Endothelial cell of umbilical vein (primary cell): ENCODE results near the gene SEC24C. TPM values are rescaled to one million over a fixed set of nuclear protein-coding genes. Genes with fewer than 3 reads are reported as not detected.

Source experiments
- BruUV-seq: library from RNA; stranded (reverse); fragments of 400-500 nt; replicated peaks from 2 replicates; lab custom pipeline; 2021; lab: Mats Ljungman, UMichigan
- CTCF ChIA-PET: fragments of 300-600, 350-600 bp; sonication (Branson Sonifier 250); formaldehyde crosslinking; loops from one replicate; lab custom pipeline; 2021; ENCODE audit warnings: antibody characterized with exemption, inconsistent platforms; lab: Charles Lee
- POLR2A ChIA-PET: fragments of 300-600, 350-600 bp; sonication (Branson Sonifier 250); formaldehyde crosslinking; loops from one replicate; lab custom pipeline; 2021; ENCODE audit warnings: antibody characterized with exemption, inconsistent platforms; lab: Charles Lee
- DNase-seq: peaks from one replicate; pipeline ENCODE4 v3.0.0-alpha.2; 2011; ENCODE audit warnings: low read depth, low spot score
- FAIRE-seq: peaks from 2 replicates; lab custom pipeline; 2011; peaks lifted over from hg19 to GRCh38; lab: Jason Lieb, UNC
- H2AFZ ChIP-seq: 2 replicates; pipeline ENCODE4 v1.6.0; 2012; ENCODE audit warnings: low read depth, low read length, control low read depth, inconsistent platforms
- H3K27ac ChIP-seq: 2 replicates; pipeline ENCODE4 v1.5.1; 2011; ENCODE audit warnings: low read depth, mild to moderate bottlenecking, control low read depth, low read length, moderate library complexity; ENCODE audit not compliant: insufficient read depth
- H3K27me3 ChIP-seq, 2 experiments: 2 replicates each; pipeline versions ENCODE4 v1.6.0 to v1.6.1; 2011; ENCODE audit warnings: low read length in 2 of 2, mixed read lengths in 1 of 2; ENCODE audit not compliant: control insufficient read depth in 2 of 2, insufficient read depth in 2 of 2
- H3K36me3 ChIP-seq, 2 experiments: 2 replicates in 1 of 2; 3 replicates in 1 of 2; pipeline ENCODE4 v1.5.1; 2011; ENCODE audit warnings: low read length in 2 of 2, mild to moderate bottlenecking in 1 of 2, moderate library complexity in 1 of 2; ENCODE audit not compliant: control insufficient read depth in 2 of 2, insufficient read depth in 2 of 2; ENCODE audit errors: extremely low read depth in 1 of 2
- H3K4me1 ChIP-seq: 3 replicates; pipeline ENCODE4 v1.5.1; 2011; ENCODE audit warnings: mild to moderate bottlenecking, low read length; ENCODE audit not compliant: control insufficient read depth, insufficient read depth; ENCODE audit errors: extremely low read depth
- H3K4me2 ChIP-seq: 2 replicates; pipeline ENCODE4 v1.6.1; 2011; ENCODE audit warnings: low read length, control low read depth, mixed read lengths; ENCODE audit not compliant: insufficient read depth
- H3K4me3 ChIP-seq, 3 experiments: fragments of 200-600 bp in 1 of 3; sonication (generic), shearing (Covaris generic) in 1 of 3; replicated peaks in 1 of 3; 2 replicates each; pipeline ENCODE4 v1.5.1; 2011 to 2016; ENCODE audit warnings: control low read depth in 3 of 3, low read length in 3 of 3, mild to moderate bottlenecking in 2 of 3, inconsistent platforms in 1 of 3, low read depth in 1 of 3, moderate library complexity in 1 of 3; ENCODE audit not compliant: insufficient read depth in 1 of 3
- H3K79me2 ChIP-seq: 2 replicates; pipeline ENCODE4 v1.6.0; 2012; ENCODE audit warnings: low read length, inconsistent platforms; ENCODE audit not compliant: control insufficient read depth, insufficient read depth
- H3K9ac ChIP-seq: replicated peaks from 2 replicates; pipeline ENCODE3; 2011; ENCODE audit warnings: low read length, control low read depth; ENCODE audit not compliant: insufficient read depth; ENCODE audit errors: extremely low read depth
- H3K9me1 ChIP-seq: replicated peaks from 3 replicates; pipeline ENCODE4 v1.6.0; 2011; ENCODE audit warnings: mild to moderate bottlenecking, low read length; ENCODE audit not compliant: control insufficient read depth, insufficient read depth; ENCODE audit errors: extremely low read depth
- H3K9me3 ChIP-seq: replicated peaks from 2 replicates; pipeline ENCODE4 v1.5.1; 2012; ENCODE audit warnings: low read length, inconsistent platforms; ENCODE audit not compliant: control insufficient read depth, insufficient read depth
- H4K20me1 ChIP-seq: replicated peaks from 2 replicates; pipeline ENCODE3; 2011; ENCODE audit warnings: mild to moderate bottlenecking, low read length; ENCODE audit not compliant: control insufficient read depth, insufficient read depth; ENCODE audit errors: extremely low read depth
- EZH2 ChIP-seq: IDR thresholded peaks from 2 replicates; pipeline ENCODE4 v1.6.1; 2012; ENCODE audit warnings: borderline replicate concordance, low read depth, mild to moderate bottlenecking, moderate library complexity, low read length, inconsistent platforms; ENCODE audit not compliant: severe bottlenecking
- FOS ChIP-seq: IDR thresholded peaks from 2 replicates; pipeline ENCODE4 v1.6.1; 2011; ENCODE audit warnings: mild to moderate bottlenecking, low read length, moderate library complexity, borderline replicate concordance; ENCODE audit not compliant: insufficient read depth
- GATA2 ChIP-seq: IDR thresholded peaks from 2 replicates; pipeline ENCODE4 v1.7.0; 2011; ENCODE audit warnings: low read depth, mild to moderate bottlenecking, moderate library complexity, mixed read lengths, low read length; ENCODE audit not compliant: insufficient read length, insufficient read depth
- JUN ChIP-seq: IDR thresholded peaks from 2 replicates; pipeline ENCODE4 v1.6.1; 2011; ENCODE audit warnings: borderline replicate concordance, low read depth; ENCODE audit not compliant: insufficient read length, insufficient read depth
- MYC ChIP-seq: IDR thresholded peaks from one replicate; pipeline ENCODE4 v1.6.1; 2011; ENCODE audit warnings: mild to moderate bottlenecking, low read depth, low read length
- POLR2A ChIP-seq: IDR thresholded peaks from 2 replicates; pipeline ENCODE4 v1.6.1; 2012; ENCODE audit warnings: low read depth, mild to moderate bottlenecking, control low read depth, low read length
- POLR2AphosphoS5 ChIP-seq: IDR thresholded peaks from 2 replicates; pipeline ENCODE4 v1.6.1; 2012; ENCODE audit warnings: low read depth, mild to moderate bottlenecking, control low read depth, low read length, moderate library complexity; ENCODE audit not compliant: insufficient read depth
- dilution Hi-C: fragments of 300-500 bp; cut with MboI; formaldehyde crosslinking; loops from one replicate; pipeline ENCODE4 v1.15.0; 2019; ENCODE audit warnings: low sequenced_read_pairs; ENCODE audit not compliant: extremely low pct_ligation_motif_present
- intact Hi-C: fragments of 100-400 bp; cut with micrococcal nuclease; formaldehyde crosslinking; loops from one replicate; pipeline ENCODE4 v1.10.0; 2022
- polyA plus RNA-seq, 4 experiments: library from polyadenylated mRNA; depleted of rRNA in 3 of 4; stranded (reverse) in 3 of 4; unstranded in 1 of 4; fragments of >200 nt; gene quantifications; 2 replicates each; pipeline versions ENCODE4 v1.2.1 to v1.2.3, GENCODE V29; 2011 to 2012; ENCODE audit warnings: missing spikeins in 1 of 4
- total RNA-seq: library from RNA; stranded (reverse); gene quantifications from 2 replicates; pipeline ENCODE4 v1.2.3, GENCODE V29; 2021
- TF ChIP-seq, protein P1 (sequence below), 2 donors: IDR thresholded peaks; 1 replicate in 1 of 2; 2 replicates in 1 of 2; pipeline ENCODE4 v1.5.1; 2011; ENCODE audit warnings: low read length in 2 of 2, mild to moderate bottlenecking in 2 of 2, moderate library complexity in 2 of 2, control low read depth in 1 of 2, inconsistent platforms in 1 of 2, low read depth in 1 of 2; ENCODE audit not compliant: insufficient read depth in 1 of 2; ENCODE audit errors: extremely low read depth in 1 of 2
- TF ChIP-seq, protein P2 (sequence below): IDR thresholded peaks from 2 replicates; pipeline ENCODE4 v1.6.1; 2011; ENCODE audit not compliant: insufficient read depth, insufficient read length

Gene SEC24C
- total and polyA plus RNA-seq, 2 donors (not counting 3 experiments of a cell fraction or from before 2014, with no cell fraction given) = 95.5 to 108 TPM

- Histone ChIP-seq H3K9me1 (no peaks in the 10 kb centered on the region), H3K27me3 (no peaks in the 10 kb centered on the region), H3K36me3 (peaks cover 4 to 5% of the 10 kb centered on the region in 2 experiments), H3K27ac (no peak overlapping the region), H3K4me1 (peaks cover 26% of the 10 kb centered on the region), H3K79me2 (peaks cover 61% of the 10 kb centered on the region), H3K9me3 (no peaks in the 10 kb centered on the region), H3K4me2 (no peak overlapping the region), H4K20me1 (no peaks in the 10 kb centered on the region), H2AFZ (no peak overlapping the region), H3K4me3 (no peak overlapping the region), H3K9ac (no peak overlapping the region)
- intact Hi-C loops (no loop called here), dilution Hi-C loops (no loop called here)
- ChIA-PET CTCF (interaction anchor here (8.3 kb wide), 1 partner anchor 100 kb away, joined by 69 read pairs; no protein-coding TSS in a partner anchor), POLR2A (no interaction called here)
- DNase-seq (no peak), FAIRE-seq (no peak)
- no peak for TF ChIP-seq POLR2AphosphoS5
- TF ChIP-seq, protein P1, sequence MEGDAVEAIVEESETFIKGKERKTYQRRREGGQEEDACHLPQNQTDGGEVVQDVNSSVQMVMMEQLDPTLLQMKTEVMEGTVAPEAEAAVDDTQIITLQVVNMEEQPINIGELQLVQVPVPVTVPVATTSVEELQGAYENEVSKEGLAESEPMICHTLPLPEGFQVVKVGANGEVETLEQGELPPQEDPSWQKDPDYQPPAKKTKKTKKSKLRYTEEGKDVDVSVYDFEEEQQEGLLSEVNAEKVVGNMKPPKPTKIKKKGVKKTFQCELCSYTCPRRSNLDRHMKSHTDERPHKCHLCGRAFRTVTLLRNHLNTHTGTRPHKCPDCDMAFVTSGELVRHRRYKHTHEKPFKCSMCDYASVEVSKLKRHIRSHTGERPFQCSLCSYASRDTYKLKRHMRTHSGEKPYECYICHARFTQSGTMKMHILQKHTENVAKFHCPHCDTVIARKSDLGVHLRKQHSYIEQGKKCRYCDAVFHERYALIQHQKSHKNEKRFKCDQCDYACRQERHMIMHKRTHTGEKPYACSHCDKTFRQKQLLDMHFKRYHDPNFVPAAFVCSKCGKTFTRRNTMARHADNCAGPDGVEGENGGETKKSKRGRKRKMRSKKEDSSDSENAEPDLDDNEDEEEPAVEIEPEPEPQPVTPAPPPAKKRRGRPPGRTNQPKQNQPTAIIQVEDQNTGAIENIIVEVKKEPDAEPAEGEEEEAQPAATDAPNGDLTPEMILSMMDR (IDR thresholded peaks at IDR 0.05; ENCODE audit: extremely low read depth in 1 of 2, insufficient read depth in 1 of 2, low read depth in 1 of 2, low read length in 2 of 2) = no peak
- no peak for TF ChIP-seq POLR2A
- TF ChIP-seq EZH2 = no peak
- TF ChIP-seq, protein P2, sequence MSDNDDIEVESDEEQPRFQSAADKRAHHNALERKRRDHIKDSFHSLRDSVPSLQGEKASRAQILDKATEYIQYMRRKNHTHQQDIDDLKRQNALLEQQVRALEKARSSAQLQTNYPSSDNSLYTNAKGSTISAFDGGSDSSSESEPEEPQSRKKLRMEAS = no peak
- TF ChIP-seq JUN = no peak
- no peak for TF ChIP-seq FOS
- TF ChIP-seq MYC = no peak
- no peak for TF ChIP-seq GATA2
- BruUV-seq = no TSS peak
These were observed 34.8 kb downstream of the SEC24C start for GRCh38 chr10:73779018-73779417.
